ENCODE results near the gene PRKD3. TPM values are rescaled to one million over a fixed set of nuclear protein-coding genes. Genes with fewer than 3 reads are reported as not detected.

PRKD3 gene
- total RNA-seq, 1 experiment from 2014 or later: 40.2 TPM

- POLR2A ChIA-PET: no interaction called here
- intact Hi-C loops (cut with micrococcal nuclease; ENCODE audit: unreplicated experiment): no loop called here
- no peak overlapping the region for H3K27ac Mint-ChIP-seq (ENCODE audit: unreplicated experiment)
- no peaks in the 10 kb centered on the region for H3K4me1 Mint-ChIP-seq (ENCODE audit: low read depth, unreplicated experiment)
- CTCF ChIA-PET: no interaction called here
- no peaks in the 10 kb centered on the region for H3K4me1 ChIP-seq
- peaks cover 4% of the 10 kb centered on the region; the same call in 1 of the 2 replicates for H3K36me3 ChIP-seq (ENCODE audit: control insufficient read depth, insufficient read depth, low read length)
- no TSS peak for BruUV-seq (replicated peaks)
- no peak overlapping the region for H3K4me3 ChIP-seq (ENCODE audit: low read depth, low read length)
- no peaks in the 10 kb centered on the region for H3K9me3 Mint-ChIP-seq (ENCODE audit: unreplicated experiment)
- DNase-seq: no peak
- no peak for TF ChIP-seq CTCF (IDR thresholded peaks at IDR 0.05; ENCODE audit: insufficient read depth in 1 of 2, low read depth in 1 of 2, low read length in 1 of 2, severe bottlenecking in 1 of 2, unreplicated experiment in 1 of 2)
- peaks cover 15% of the 10 kb centered on the region for H3K36me3 Mint-ChIP-seq (ENCODE audit: insufficient read depth, unreplicated experiment)
- no peaks in the 10 kb centered on the region for H3K27me3 Mint-ChIP-seq (ENCODE audit: insufficient read depth, unreplicated experiment)
- H3K27me3 ChIP-seq (replicated peaks; ENCODE audit: control insufficient read depth, insufficient read depth, low read length): no peaks in the 10 kb centered on the region
- no peaks in the 10 kb centered on the region for H3K9me3 ChIP-seq
- no peak overlapping the region for H3K4me3 Mint-ChIP-seq (ENCODE audit: unreplicated experiment)
Observed at GRCh38 chr2:37276291-37276690, 48.3 kb downstream of the PRKD3 start.

Other genes starting within 250 kb of the PRKD3 start
- 15.3 and 16.1 TPM in 2 replicates for gene HEATR5B, start 240.5 kb downstream of the PRKD3 start, total RNA-seq (2022)
- gene GPATCH11, start 240.3 kb downstream of the PRKD3 start, total RNA-seq (2022): 7.5 and 8.3 TPM in 2 replicates
- 41.7 and 50.1 TPM in 2 replicates for gene EIF2AK2, start 167.9 kb downstream of the PRKD3 start, total RNA-seq (2022)
- gene SULT6B1, start 136.2 kb downstream of the PRKD3 start, total RNA-seq (2022): not detected in 2 replicates
- gene CEBPZOS, start 128.3 kb downstream of the PRKD3 start, total RNA-seq (2022): 55.3 and 56.0 TPM in 2 replicates
- gene CEBPZ, start 93.2 kb downstream of the PRKD3 start, total RNA-seq (2022): 93.3 and 95.4 TPM in 2 replicates
- 34.3 and 38.0 TPM in 2 replicates for gene NDUFAF7, start 93.2 kb downstream of the PRKD3 start, total RNA-seq (2022)
- 4.7 and 6.3 TPM in 2 replicates for gene QPCT, start 19.8 kb upstream of the PRKD3 start, total RNA-seq (2022)

Measured in Caco-2 (cell line).